C4-2B (cell line): ENCODE results near the gene IGBP1.
"Not testable (repeated sequence)": the region's sequence is repeated elsewhere in the genome, so short reads cannot be mapped to it uniquely, and the experiment has no call there.

Source experiments
- ZFX ChIP-seq: fragments of 450-650 bp; IDR thresholded peaks from 2 replicates; pipeline ENCODE4 v1.6.1; 2017
- TF ChIP-seq, protein P1 (sequence below): fragments of 450-650 bp; conservative IDR thresholded peaks from 2 replicates; pipeline ENCODE4 v1.5.1; 2017; ENCODE audit warnings: mild to moderate bottlenecking

DNA sequence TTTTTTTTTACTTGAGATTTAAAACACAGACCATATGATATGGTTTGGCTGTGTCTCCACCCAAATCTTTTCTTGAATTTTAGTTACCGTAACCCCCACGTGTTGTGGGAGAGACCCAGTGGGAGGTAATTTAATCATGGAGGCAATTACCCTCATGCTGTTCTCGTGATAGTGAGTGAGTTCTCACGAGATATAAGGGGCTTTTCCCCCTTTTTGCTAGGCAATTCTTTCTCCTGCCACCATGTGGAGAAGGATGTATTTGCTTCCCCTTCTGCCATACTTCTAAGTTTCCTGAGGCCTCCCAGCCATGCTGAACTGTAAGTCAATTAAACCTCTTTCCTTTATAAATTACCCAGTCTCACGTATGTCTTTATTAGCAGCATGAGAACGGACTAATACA lies 76.3 kb downstream of the IGBP1 start:
- TF ChIP-seq, protein P1, sequence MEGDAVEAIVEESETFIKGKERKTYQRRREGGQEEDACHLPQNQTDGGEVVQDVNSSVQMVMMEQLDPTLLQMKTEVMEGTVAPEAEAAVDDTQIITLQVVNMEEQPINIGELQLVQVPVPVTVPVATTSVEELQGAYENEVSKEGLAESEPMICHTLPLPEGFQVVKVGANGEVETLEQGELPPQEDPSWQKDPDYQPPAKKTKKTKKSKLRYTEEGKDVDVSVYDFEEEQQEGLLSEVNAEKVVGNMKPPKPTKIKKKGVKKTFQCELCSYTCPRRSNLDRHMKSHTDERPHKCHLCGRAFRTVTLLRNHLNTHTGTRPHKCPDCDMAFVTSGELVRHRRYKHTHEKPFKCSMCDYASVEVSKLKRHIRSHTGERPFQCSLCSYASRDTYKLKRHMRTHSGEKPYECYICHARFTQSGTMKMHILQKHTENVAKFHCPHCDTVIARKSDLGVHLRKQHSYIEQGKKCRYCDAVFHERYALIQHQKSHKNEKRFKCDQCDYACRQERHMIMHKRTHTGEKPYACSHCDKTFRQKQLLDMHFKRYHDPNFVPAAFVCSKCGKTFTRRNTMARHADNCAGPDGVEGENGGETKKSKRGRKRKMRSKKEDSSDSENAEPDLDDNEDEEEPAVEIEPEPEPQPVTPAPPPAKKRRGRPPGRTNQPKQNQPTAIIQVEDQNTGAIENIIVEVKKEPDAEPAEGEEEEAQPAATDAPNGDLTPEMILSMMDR, result not testable (repeated sequence)
- not testable (repeated sequence) for TF ChIP-seq ZFX
